Endothelial cell of umbilical vein (primary cell): Measurements from ENCODE around the gene TMEM222. TPM values are rescaled to one million over a fixed set of nuclear protein-coding genes. Genes with fewer than 3 reads are reported as not detected.

Experiments
- BruUV-seq: library from RNA; stranded (reverse); fragments of 400-500 nt; replicated peaks from 2 replicates; lab custom pipeline; 2021; lab: Mats Ljungman, UMichigan
- CTCF ChIA-PET: fragments of 300-600, 350-600 bp; sonication (Branson Sonifier 250); formaldehyde crosslinking; loops from one replicate; lab custom pipeline; 2021; ENCODE audit warnings: antibody characterized with exemption, inconsistent platforms; lab: Charles Lee
- POLR2A ChIA-PET: fragments of 300-600, 350-600 bp; sonication (Branson Sonifier 250); formaldehyde crosslinking; loops from one replicate; lab custom pipeline; 2021; ENCODE audit warnings: antibody characterized with exemption, inconsistent platforms; lab: Charles Lee
- DNase-seq: peaks from one replicate; pipeline ENCODE4 v3.0.0-alpha.2; 2011; ENCODE audit warnings: low read depth, low spot score
- FAIRE-seq: peaks from 2 replicates; lab custom pipeline; 2011; peaks lifted over from hg19 to GRCh38; lab: Jason Lieb, UNC
- H2AFZ ChIP-seq: 2 replicates; pipeline ENCODE4 v1.6.0; 2012; ENCODE audit warnings: low read depth, low read length, control low read depth, inconsistent platforms
- H3K27ac ChIP-seq: 2 replicates; pipeline ENCODE4 v1.5.1; 2011; ENCODE audit warnings: low read depth, mild to moderate bottlenecking, control low read depth, low read length, moderate library complexity; ENCODE audit not compliant: insufficient read depth
- H3K27me3 ChIP-seq, 2 experiments: 2 replicates each; pipeline versions ENCODE4 v1.6.0 to v1.6.1; 2011; ENCODE audit warnings: low read length in 2 of 2, mixed read lengths in 1 of 2; ENCODE audit not compliant: control insufficient read depth in 2 of 2, insufficient read depth in 2 of 2
- H3K36me3 ChIP-seq, 2 experiments: 2 replicates in 1 of 2; 3 replicates in 1 of 2; pipeline ENCODE4 v1.5.1; 2011; ENCODE audit warnings: low read length in 2 of 2, mild to moderate bottlenecking in 1 of 2, moderate library complexity in 1 of 2; ENCODE audit not compliant: control insufficient read depth in 2 of 2, insufficient read depth in 2 of 2; ENCODE audit errors: extremely low read depth in 1 of 2
- H3K4me1 ChIP-seq: 3 replicates; pipeline ENCODE4 v1.5.1; 2011; ENCODE audit warnings: mild to moderate bottlenecking, low read length; ENCODE audit not compliant: control insufficient read depth, insufficient read depth; ENCODE audit errors: extremely low read depth
- H3K4me2 ChIP-seq: 2 replicates; pipeline ENCODE4 v1.6.1; 2011; ENCODE audit warnings: low read length, control low read depth, mixed read lengths; ENCODE audit not compliant: insufficient read depth
- H3K4me3 ChIP-seq, 3 experiments: fragments of 200-600 bp in 1 of 3; sonication (generic), shearing (Covaris generic) in 1 of 3; replicated peaks in 1 of 3; 2 replicates each; pipeline ENCODE4 v1.5.1; 2011 to 2016; ENCODE audit warnings: control low read depth in 3 of 3, low read length in 3 of 3, mild to moderate bottlenecking in 2 of 3, inconsistent platforms in 1 of 3, low read depth in 1 of 3, moderate library complexity in 1 of 3; ENCODE audit not compliant: insufficient read depth in 1 of 3
- H3K79me2 ChIP-seq: 2 replicates; pipeline ENCODE4 v1.6.0; 2012; ENCODE audit warnings: low read length, inconsistent platforms; ENCODE audit not compliant: control insufficient read depth, insufficient read depth
- H3K9ac ChIP-seq: replicated peaks from 2 replicates; pipeline ENCODE3; 2011; ENCODE audit warnings: low read length, control low read depth; ENCODE audit not compliant: insufficient read depth; ENCODE audit errors: extremely low read depth
- H3K9me1 ChIP-seq: replicated peaks from 3 replicates; pipeline ENCODE4 v1.6.0; 2011; ENCODE audit warnings: mild to moderate bottlenecking, low read length; ENCODE audit not compliant: control insufficient read depth, insufficient read depth; ENCODE audit errors: extremely low read depth
- H3K9me3 ChIP-seq: replicated peaks from 2 replicates; pipeline ENCODE4 v1.5.1; 2012; ENCODE audit warnings: low read length, inconsistent platforms; ENCODE audit not compliant: control insufficient read depth, insufficient read depth
- H4K20me1 ChIP-seq: replicated peaks from 2 replicates; pipeline ENCODE3; 2011; ENCODE audit warnings: mild to moderate bottlenecking, low read length; ENCODE audit not compliant: control insufficient read depth, insufficient read depth; ENCODE audit errors: extremely low read depth
- EZH2 ChIP-seq: IDR thresholded peaks from 2 replicates; pipeline ENCODE4 v1.6.1; 2012; ENCODE audit warnings: borderline replicate concordance, low read depth, mild to moderate bottlenecking, moderate library complexity, low read length, inconsistent platforms; ENCODE audit not compliant: severe bottlenecking
- FOS ChIP-seq: IDR thresholded peaks from 2 replicates; pipeline ENCODE4 v1.6.1; 2011; ENCODE audit warnings: mild to moderate bottlenecking, low read length, moderate library complexity, borderline replicate concordance; ENCODE audit not compliant: insufficient read depth
- GATA2 ChIP-seq: IDR thresholded peaks from 2 replicates; pipeline ENCODE4 v1.7.0; 2011; ENCODE audit warnings: low read depth, mild to moderate bottlenecking, moderate library complexity, mixed read lengths, low read length; ENCODE audit not compliant: insufficient read length, insufficient read depth
- JUN ChIP-seq: IDR thresholded peaks from 2 replicates; pipeline ENCODE4 v1.6.1; 2011; ENCODE audit warnings: borderline replicate concordance, low read depth; ENCODE audit not compliant: insufficient read length, insufficient read depth
- MYC ChIP-seq: IDR thresholded peaks from one replicate; pipeline ENCODE4 v1.6.1; 2011; ENCODE audit warnings: mild to moderate bottlenecking, low read depth, low read length
- POLR2A ChIP-seq: IDR thresholded peaks from 2 replicates; pipeline ENCODE4 v1.6.1; 2012; ENCODE audit warnings: low read depth, mild to moderate bottlenecking, control low read depth, low read length
- POLR2AphosphoS5 ChIP-seq: IDR thresholded peaks from 2 replicates; pipeline ENCODE4 v1.6.1; 2012; ENCODE audit warnings: low read depth, mild to moderate bottlenecking, control low read depth, low read length, moderate library complexity; ENCODE audit not compliant: insufficient read depth
- dilution Hi-C: fragments of 300-500 bp; cut with MboI; formaldehyde crosslinking; loops from one replicate; pipeline ENCODE4 v1.15.0; 2019; ENCODE audit warnings: low sequenced_read_pairs; ENCODE audit not compliant: extremely low pct_ligation_motif_present
- intact Hi-C: fragments of 100-400 bp; cut with micrococcal nuclease; formaldehyde crosslinking; loops from one replicate; pipeline ENCODE4 v1.10.0; 2022
- polyA plus RNA-seq, 4 experiments: library from polyadenylated mRNA; depleted of rRNA in 3 of 4; stranded (reverse) in 3 of 4; unstranded in 1 of 4; fragments of >200 nt; gene quantifications; 2 replicates each; pipeline versions ENCODE4 v1.2.1 to v1.2.3, GENCODE V29; 2011 to 2012; ENCODE audit warnings: missing spikeins in 1 of 4
- total RNA-seq: library from RNA; stranded (reverse); gene quantifications from 2 replicates; pipeline ENCODE4 v1.2.3, GENCODE V29; 2021
- TF ChIP-seq, protein P1 (sequence below): IDR thresholded peaks from 2 replicates; pipeline ENCODE4 v1.6.1; 2011; ENCODE audit not compliant: insufficient read depth, insufficient read length
- TF ChIP-seq, protein P2 (sequence below), 2 donors: IDR thresholded peaks; 1 replicate in 1 of 2; 2 replicates in 1 of 2; pipeline ENCODE4 v1.5.1; 2011; ENCODE audit warnings: low read length in 2 of 2, mild to moderate bottlenecking in 2 of 2, moderate library complexity in 2 of 2, control low read depth in 1 of 2, inconsistent platforms in 1 of 2, low read depth in 1 of 2; ENCODE audit not compliant: insufficient read depth in 1 of 2; ENCODE audit errors: extremely low read depth in 1 of 2

Gene TMEM222
- total and polyA plus RNA-seq, 2 donors (not counting 3 experiments of a cell fraction or from before 2014, with no cell fraction given), result 45.8 to 76.1 TPM

DNA sequence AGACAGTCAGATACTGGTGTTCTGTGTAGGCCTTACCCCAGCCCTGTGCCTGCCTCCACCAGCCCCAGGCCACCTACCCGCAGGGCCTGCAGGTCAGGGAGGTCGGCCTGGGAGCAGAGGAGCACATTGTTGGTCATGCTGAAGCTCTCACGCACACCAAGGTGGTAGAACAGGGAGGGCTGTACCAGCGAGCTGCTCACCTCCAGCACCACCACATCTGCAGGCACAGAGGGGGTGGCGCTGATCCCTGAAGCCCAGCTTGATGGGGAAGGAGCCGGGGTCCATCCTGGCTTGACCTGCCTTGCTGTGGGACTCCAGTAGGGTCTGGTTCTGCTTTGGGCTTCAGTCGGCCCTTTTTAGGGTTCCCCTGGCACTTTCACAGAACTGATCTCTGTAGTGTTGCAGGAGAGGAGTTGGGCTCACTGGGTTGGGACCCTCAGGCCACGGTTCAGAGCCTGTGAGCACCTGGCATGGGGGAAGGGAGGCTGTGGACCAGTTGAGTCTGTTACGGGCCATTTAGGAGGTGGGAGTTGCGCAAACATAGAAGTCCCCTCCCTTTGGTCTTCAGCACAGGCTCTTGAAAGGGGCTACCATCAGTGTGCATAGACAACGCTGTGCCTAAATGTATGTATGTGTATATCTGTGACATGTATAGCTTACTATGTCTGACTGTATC, 42.9 kb downstream of the TMEM222 start:
- no peak for DNase-seq
- intact Hi-C loops, result loop anchor here (1.0 kb wide), 2 partner anchors 8 to 43 kb away; partner anchors contain the start of gene TMEM222
- H3K9ac ChIP-seq, result no peak overlapping the region
- H3K4me3 ChIP-seq, result peak overlapping the region in 2 of 3 experiments; percentile 6 to 51
- BruUV-seq, result no TSS peak
- POLR2A ChIA-PET, result interaction anchor here (1.3 to 1.7 kb wide), 2 partner anchors 9 to 30 kb away, joined by 3 to 4 read pairs; no protein-coding TSS in a partner anchor
- peak overlapping the region; percentile 5 for H3K27ac ChIP-seq
- peak overlapping the region; percentile 80 for H3K4me2 ChIP-seq
- H4K20me1 ChIP-seq, result no peaks in the 10 kb centered on the region
- peaks cover 15% of the 10 kb centered on the region for H3K4me1 ChIP-seq
- CTCF ChIA-PET, result interaction anchor here (0.7 to 6.8 kb wide), 17 partner anchors 9 to 320 kb away, joined by 3 to 57 read pairs (median 5); partner anchors contain the start of genes CD164L2 and GPR3
- peak overlapping the region; percentile 97 for H2AFZ ChIP-seq
- TF ChIP-seq, protein P1, sequence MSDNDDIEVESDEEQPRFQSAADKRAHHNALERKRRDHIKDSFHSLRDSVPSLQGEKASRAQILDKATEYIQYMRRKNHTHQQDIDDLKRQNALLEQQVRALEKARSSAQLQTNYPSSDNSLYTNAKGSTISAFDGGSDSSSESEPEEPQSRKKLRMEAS, result no peak
- TF ChIP-seq GATA2 (no peak), EZH2 (no peak), POLR2A (no peak), FOS (no peak), POLR2AphosphoS5 (no peak), MYC (no peak), JUN (no peak)
- TF ChIP-seq, protein P2, sequence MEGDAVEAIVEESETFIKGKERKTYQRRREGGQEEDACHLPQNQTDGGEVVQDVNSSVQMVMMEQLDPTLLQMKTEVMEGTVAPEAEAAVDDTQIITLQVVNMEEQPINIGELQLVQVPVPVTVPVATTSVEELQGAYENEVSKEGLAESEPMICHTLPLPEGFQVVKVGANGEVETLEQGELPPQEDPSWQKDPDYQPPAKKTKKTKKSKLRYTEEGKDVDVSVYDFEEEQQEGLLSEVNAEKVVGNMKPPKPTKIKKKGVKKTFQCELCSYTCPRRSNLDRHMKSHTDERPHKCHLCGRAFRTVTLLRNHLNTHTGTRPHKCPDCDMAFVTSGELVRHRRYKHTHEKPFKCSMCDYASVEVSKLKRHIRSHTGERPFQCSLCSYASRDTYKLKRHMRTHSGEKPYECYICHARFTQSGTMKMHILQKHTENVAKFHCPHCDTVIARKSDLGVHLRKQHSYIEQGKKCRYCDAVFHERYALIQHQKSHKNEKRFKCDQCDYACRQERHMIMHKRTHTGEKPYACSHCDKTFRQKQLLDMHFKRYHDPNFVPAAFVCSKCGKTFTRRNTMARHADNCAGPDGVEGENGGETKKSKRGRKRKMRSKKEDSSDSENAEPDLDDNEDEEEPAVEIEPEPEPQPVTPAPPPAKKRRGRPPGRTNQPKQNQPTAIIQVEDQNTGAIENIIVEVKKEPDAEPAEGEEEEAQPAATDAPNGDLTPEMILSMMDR (IDR thresholded peaks at IDR 0.05; ENCODE audit: extremely low read depth in 1 of 2, insufficient read depth in 1 of 2, low read depth in 1 of 2, low read length in 2 of 2), result no peak
- H3K9me1 ChIP-seq, result no peaks in the 10 kb centered on the region
- no peak for FAIRE-seq
- no peaks in the 10 kb centered on the region for H3K79me2 ChIP-seq
- dilution Hi-C loops, result no loop called here
- H3K36me3 ChIP-seq, result peaks cover 0 to 2% of the 10 kb centered on the region in 2 experiments
- no peaks in the 10 kb centered on the region for H3K9me3 ChIP-seq
- no peaks in the 10 kb centered on the region for H3K27me3 ChIP-seq
